ACC112 (cell line): ENCODE results near the gene SYTL3.
A peak's percentile ranks its signal among the peaks of the same experiment; 100 is the strongest.

Experiments
- H2AFZ ChIP-seq: fragments of 200-600 bp; sonication (generic); one replicate; pipeline ENCODE4 v1.6.0; 2017; ENCODE audit warnings: antibody characterized with exemption, low read length; ENCODE audit not compliant: unreplicated experiment
- H3K27ac ChIP-seq: fragments of 200-600 bp; sonication (generic); 2 replicates; pipeline ENCODE4 v1.5.1; 2014; ENCODE audit warnings: low read depth, mild to moderate bottlenecking, antibody characterized with exemption, low read length, moderate library complexity
- H3K27me3 ChIP-seq: fragments of 200-600 bp; sonication (generic); 2 replicates; pipeline ENCODE4 v1.6.1; 2014; ENCODE audit warnings: mild to moderate bottlenecking, antibody characterized with exemption, low read length, moderate library complexity, mixed read lengths; ENCODE audit not compliant: insufficient read depth
- H3K36me3 ChIP-seq: fragments of 200-600 bp; sonication (generic); 2 replicates; pipeline ENCODE4 v1.6.1; 2016; ENCODE audit warnings: mild to moderate bottlenecking, antibody characterized with exemption, low read length, moderate library complexity, mixed read lengths; ENCODE audit not compliant: insufficient read depth
- H3K4me1 ChIP-seq: fragments of 200-600 bp; sonication (generic); one replicate; pipeline ENCODE4 v1.6.1; 2016; ENCODE audit warnings: low read length, mixed read lengths; ENCODE audit not compliant: insufficient read depth, unreplicated experiment, control insufficient read depth
- H3K4me3 ChIP-seq: fragments of 200-600 bp; sonication (generic); 2 replicates; pipeline ENCODE4 v1.5.1; 2014; ENCODE audit warnings: mild to moderate bottlenecking, low read depth, low read length
- H3K79me2 ChIP-seq: fragments of 200-600 bp; sonication (generic); one replicate; pipeline ENCODE4 v1.6.0; 2016; ENCODE audit warnings: low read length; ENCODE audit not compliant: control insufficient read depth, unreplicated experiment, insufficient read depth

Gene SYTL3

GRCh38 chr6:158781692-158782373 is 132.0 kb downstream of the SYTL3 start:
- no peak overlapping the region for H2AFZ ChIP-seq
- peaks cover 13% of the 10 kb centered on the region for H3K4me1 ChIP-seq
- peaks cover 41% of the 10 kb centered on the region for H3K36me3 ChIP-seq

GRCh38 chr6:158782432-158783166 is 132.7 kb downstream of the SYTL3 start:
- Histone ChIP-seq H3K27ac (no peak overlapping the region), H3K79me2 (no peaks in the 10 kb centered on the region), H3K27me3 (no peaks in the 10 kb centered on the region), H3K4me1 (peaks cover 13% of the 10 kb centered on the region), H2AFZ (no peak overlapping the region), H3K36me3 (peaks cover 44% of the 10 kb centered on the region), H3K4me3 (no peak overlapping the region)

More at GRCh38 chr6:158781692-158782373, 132.0 kb downstream of the SYTL3 start:
- no peak overlapping the region for H3K4me3 ChIP-seq
- H3K27ac ChIP-seq: no peak overlapping the region
- H3K27me3 ChIP-seq: no peaks in the 10 kb centered on the region
- H3K79me2 ChIP-seq: no peaks in the 10 kb centered on the region

GRCh38 chr6:158783167-158783450 is 133.3 kb downstream of the SYTL3 start:
- H3K27ac ChIP-seq: no peak overlapping the region
- peaks cover 13% of the 10 kb centered on the region for H3K4me1 ChIP-seq
- H3K27me3 ChIP-seq: no peaks in the 10 kb centered on the region
- H3K4me3 ChIP-seq: no peak overlapping the region
- H3K79me2 ChIP-seq: no peaks in the 10 kb centered on the region
- peaks cover 44% of the 10 kb centered on the region for H3K36me3 ChIP-seq
- H2AFZ ChIP-seq: no peak overlapping the region

- Histone ChIP-seq H3K27ac (no peak overlapping the region), H3K36me3 (peaks cover 44% of the 10 kb centered on the region), H3K4me1 (peaks cover 13% of the 10 kb centered on the region), H2AFZ (no peak overlapping the region), H3K4me3 (no peak overlapping the region), H3K79me2 (no peaks in the 10 kb centered on the region), H3K27me3 (no peaks in the 10 kb centered on the region)
Measured at GRCh38 chr6:158783851-158784250, 134.0 kb downstream of the SYTL3 start.

GRCh38 chr6:158784505-158784904 is 134.7 kb downstream of the SYTL3 start:
- H3K4me3 ChIP-seq: no peak overlapping the region; the same call in 1 of the 2 replicates
- peak overlapping the region; percentile 42; the same call in 1 of the 2 replicates for H3K27ac ChIP-seq
- H3K27me3 ChIP-seq: no peaks in the 10 kb centered on the region
- peaks cover 13% of the 10 kb centered on the region for H3K4me1 ChIP-seq
- H3K36me3 ChIP-seq: peaks cover 44% of the 10 kb centered on the region
- no peak overlapping the region for H2AFZ ChIP-seq
- no peaks in the 10 kb centered on the region for H3K79me2 ChIP-seq

- Histone ChIP-seq H3K4me3 (no peak overlapping the region; the same call in 1 of the 2 replicates), H2AFZ (no peak overlapping the region), H3K36me3 (peaks cover 44% of the 10 kb centered on the region), H3K27ac (peak overlapping the region; percentile 42; the same call in 1 of the 2 replicates), H3K4me1 (peaks cover 13% of the 10 kb centered on the region), H3K27me3 (no peaks in the 10 kb centered on the region), H3K79me2 (no peaks in the 10 kb centered on the region)
Measured at GRCh38 chr6:158785036-158785435, 135.2 kb downstream of the SYTL3 start.

GRCh38 chr6:158786645-158787304 is 136.9 kb downstream of the SYTL3 start:
- H3K4me3 ChIP-seq: no peak overlapping the region
- H3K4me1 ChIP-seq: peaks cover 13% of the 10 kb centered on the region
- no peak overlapping the region for H2AFZ ChIP-seq
- peaks cover 9% of the 10 kb centered on the region for H3K79me2 ChIP-seq
- H3K27me3 ChIP-seq: no peaks in the 10 kb centered on the region
- H3K27ac ChIP-seq: no peak overlapping the region
- H3K36me3 ChIP-seq: peaks cover 37% of the 10 kb centered on the region; the same call in 1 of the 2 replicates

- Histone ChIP-seq H3K27me3 (no peaks in the 10 kb centered on the region), H3K36me3 (peaks cover 33% of the 10 kb centered on the region; the same call in 1 of the 2 replicates), H3K4me1 (peaks cover 13% of the 10 kb centered on the region), H3K27ac (no peak overlapping the region), H2AFZ (no peak overlapping the region), H3K79me2 (peaks cover 14% of the 10 kb centered on the region), H3K4me3 (no peak overlapping the region)
Measured at GRCh38 chr6:158787395-158787794, 137.5 kb downstream of the SYTL3 start.

GRCh38 chr6:158789115-158789917 is 139.5 kb downstream of the SYTL3 start:
- Histone ChIP-seq H3K79me2 (peaks cover 31% of the 10 kb centered on the region), H2AFZ (no peak overlapping the region), H3K4me1 (peaks cover 13% of the 10 kb centered on the region), H3K27ac (no peak overlapping the region), H3K4me3 (no peak overlapping the region), H3K27me3 (no peaks in the 10 kb centered on the region), H3K36me3 (peaks cover 24% of the 10 kb centered on the region; the same call in 1 of the 2 replicates)

- no peak overlapping the region for H2AFZ ChIP-seq
- no peaks in the 10 kb centered on the region for H3K4me1 ChIP-seq
- no peaks in the 10 kb centered on the region for H3K27me3 ChIP-seq
- H3K27ac ChIP-seq: no peak overlapping the region
- no peak overlapping the region for H3K4me3 ChIP-seq
- peaks cover 49% of the 10 kb centered on the region for H3K79me2 ChIP-seq
- peaks cover 7% of the 10 kb centered on the region; the same call in 1 of the 2 replicates for H3K36me3 ChIP-seq
Measured at GRCh38 chr6:158791274-158791855, 141.5 kb downstream of the SYTL3 start.
